ENCODE results near the gene ZDHHC19.

- TF ChIP-seq CTCF (optimal IDR thresholded peaks at IDR 0.05 in 1 of 3, IDR thresholded peaks at IDR 0.05 in 1 of 3, conservative IDR thresholded peaks at IDR 0.05 in 1 of 3; ENCODE audit: extremely low read depth in 1 of 3, insufficient read depth in 2 of 3, low read length in 3 of 3) (no peak), EZH2 (IDR thresholded peaks at IDR 0.05; ENCODE audit: low read length) (no peak)
Measured at GRCh38 chr3:196156160-196156559, 55.0 kb downstream of the ZDHHC19 start.

All from keratinocyte (primary cell).